Measurements from ENCODE around the gene ENTPD5.

Gene ENTPD5

DNA sequence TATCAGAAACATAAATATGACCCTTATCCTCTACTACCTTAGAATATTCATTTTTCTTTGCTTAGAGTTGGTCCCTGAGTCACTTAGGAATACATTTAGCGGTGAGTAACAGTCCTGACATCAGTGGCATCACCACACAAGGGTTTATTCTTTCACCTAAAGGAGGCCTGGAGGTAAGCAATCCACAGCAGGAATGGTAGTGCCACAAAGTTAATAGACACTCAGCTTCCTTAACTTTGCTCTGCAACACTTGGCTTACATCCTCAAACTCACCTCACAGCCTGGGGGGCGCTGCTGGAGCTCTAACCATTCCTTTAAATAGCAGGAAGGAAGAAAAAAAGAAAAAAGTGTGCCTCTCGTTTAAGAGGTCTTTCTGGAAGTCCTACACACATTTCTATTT is 29.2 kb upstream of the ENTPD5 start:
- no peak overlapping the region for H3K4me3 ChIP-seq (ENCODE audit: low read depth, low read length)
- DNase-seq (ENCODE audit: low read depth), result no peak
- TF ChIP-seq, protein P1, sequence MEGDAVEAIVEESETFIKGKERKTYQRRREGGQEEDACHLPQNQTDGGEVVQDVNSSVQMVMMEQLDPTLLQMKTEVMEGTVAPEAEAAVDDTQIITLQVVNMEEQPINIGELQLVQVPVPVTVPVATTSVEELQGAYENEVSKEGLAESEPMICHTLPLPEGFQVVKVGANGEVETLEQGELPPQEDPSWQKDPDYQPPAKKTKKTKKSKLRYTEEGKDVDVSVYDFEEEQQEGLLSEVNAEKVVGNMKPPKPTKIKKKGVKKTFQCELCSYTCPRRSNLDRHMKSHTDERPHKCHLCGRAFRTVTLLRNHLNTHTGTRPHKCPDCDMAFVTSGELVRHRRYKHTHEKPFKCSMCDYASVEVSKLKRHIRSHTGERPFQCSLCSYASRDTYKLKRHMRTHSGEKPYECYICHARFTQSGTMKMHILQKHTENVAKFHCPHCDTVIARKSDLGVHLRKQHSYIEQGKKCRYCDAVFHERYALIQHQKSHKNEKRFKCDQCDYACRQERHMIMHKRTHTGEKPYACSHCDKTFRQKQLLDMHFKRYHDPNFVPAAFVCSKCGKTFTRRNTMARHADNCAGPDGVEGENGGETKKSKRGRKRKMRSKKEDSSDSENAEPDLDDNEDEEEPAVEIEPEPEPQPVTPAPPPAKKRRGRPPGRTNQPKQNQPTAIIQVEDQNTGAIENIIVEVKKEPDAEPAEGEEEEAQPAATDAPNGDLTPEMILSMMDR (IDR thresholded peaks at IDR 0.05; ENCODE audit: control insufficient read depth, extremely low read depth, insufficient read depth), result no peak

DNA sequence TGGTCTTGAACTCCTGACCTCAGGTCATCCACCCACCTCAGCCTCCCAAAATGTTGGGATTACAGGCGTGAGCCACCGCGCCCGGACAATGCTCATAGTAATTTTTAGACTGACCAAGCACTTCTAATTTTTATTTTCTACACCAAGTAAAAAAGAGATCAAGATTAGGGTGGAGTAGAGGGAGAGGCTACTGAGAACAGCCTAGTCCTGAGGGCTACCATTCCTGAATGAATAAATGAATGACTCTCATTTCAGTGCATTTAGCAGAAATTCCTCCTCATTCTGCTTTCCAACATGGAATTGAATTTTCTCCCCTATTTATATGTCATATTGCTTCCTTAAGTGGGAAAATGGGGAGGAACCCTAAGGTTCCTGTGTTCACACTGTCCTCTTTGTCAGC is 26.4 kb upstream of the ENTPD5 start:
- DNase-seq (ENCODE audit: low read depth), result no peak
- TF ChIP-seq, protein P1 (IDR thresholded peaks at IDR 0.05; ENCODE audit: control insufficient read depth, extremely low read depth, insufficient read depth), result no peak
- H3K4me3 ChIP-seq (ENCODE audit: low read depth, low read length), result no peak overlapping the region

DNA sequence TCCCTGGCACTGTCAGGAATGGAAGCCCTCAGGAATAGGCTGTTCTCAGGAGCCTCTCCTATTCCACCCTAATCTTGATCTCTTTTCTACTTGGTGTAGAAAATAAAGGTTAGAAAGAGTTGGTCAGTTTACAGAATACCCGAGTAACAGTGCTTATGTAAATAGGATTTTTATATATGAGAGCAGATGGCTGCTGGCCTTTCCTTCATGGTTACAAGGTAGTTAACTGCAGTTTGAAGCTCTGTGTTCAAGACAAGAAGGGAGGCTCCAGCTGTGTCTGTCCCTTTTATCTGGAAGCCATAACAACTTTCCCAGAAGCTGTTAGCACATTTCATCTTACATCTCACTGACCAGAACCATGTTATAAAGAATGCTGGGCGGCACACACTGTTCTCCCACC is 23.2 kb upstream of the ENTPD5 start:
- TF ChIP-seq, protein P1 (IDR thresholded peaks at IDR 0.05; ENCODE audit: control insufficient read depth, extremely low read depth, insufficient read depth), result no peak
- H3K4me3 ChIP-seq (ENCODE audit: low read depth, low read length), result no peak overlapping the region
- no peak for DNase-seq (ENCODE audit: low read depth)

DNA sequence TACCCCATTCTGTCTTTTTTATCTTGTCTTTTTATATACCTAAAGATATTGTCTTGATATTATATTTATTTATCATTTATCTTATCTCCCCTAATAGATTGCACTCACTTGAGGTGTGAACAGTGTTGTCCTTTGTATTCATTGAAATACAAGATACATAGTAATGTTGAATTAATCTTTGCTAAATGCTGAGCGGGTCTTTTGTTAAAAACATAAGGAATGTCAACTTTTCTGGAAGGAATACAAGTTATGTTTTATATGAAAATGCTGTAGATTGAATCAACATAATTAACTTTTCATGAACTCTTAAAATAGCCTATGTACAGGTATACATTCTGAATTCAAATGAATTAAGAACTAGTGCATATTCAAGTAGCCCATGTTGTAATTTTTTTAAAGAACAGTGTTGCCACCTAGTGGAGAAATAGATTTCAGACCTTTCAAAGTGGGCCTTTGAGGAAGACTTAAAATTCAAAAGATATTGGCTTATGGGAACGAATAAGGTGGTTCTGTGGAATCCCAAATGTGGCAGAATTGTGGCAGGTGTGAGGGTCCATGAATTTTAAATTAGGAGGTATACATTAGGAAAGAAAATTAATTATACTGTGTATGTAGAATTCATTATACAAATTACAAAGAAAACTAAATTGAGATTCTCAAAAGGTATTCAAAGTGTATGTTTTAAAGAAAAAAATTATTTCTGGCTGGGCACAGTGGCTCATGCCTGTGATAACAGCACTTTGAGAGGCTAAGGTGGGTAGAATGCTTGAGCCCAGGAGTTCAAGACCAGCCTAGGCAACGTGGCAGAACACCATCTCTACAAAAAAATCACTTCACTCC is 19.2 kb upstream of the ENTPD5 start:
- TF ChIP-seq, protein P1 (IDR thresholded peaks at IDR 0.05; ENCODE audit: control insufficient read depth, extremely low read depth, insufficient read depth), result peak; percentile 50
- no peak for DNase-seq (ENCODE audit: low read depth)
- H3K4me3 ChIP-seq (ENCODE audit: low read depth, low read length), result no peak overlapping the region

DNA sequence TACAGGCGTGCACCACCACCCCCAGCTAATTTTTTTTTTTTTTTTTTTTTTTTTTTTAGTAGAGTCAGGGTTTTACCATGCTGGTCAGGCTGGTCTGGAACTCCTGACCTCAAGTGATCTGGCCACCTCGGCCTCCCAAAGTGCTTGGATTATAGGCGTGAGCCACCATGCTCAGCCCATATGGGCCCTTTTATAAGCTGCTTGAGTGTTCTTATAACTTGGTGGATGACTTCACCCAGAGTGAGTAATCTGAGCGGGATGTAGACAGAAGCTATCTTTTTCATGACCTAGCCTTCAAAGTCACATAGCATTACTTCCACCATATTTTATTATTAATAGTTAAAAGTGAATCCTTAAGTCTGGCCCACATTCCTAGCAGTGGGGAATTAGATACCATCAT is 16.5 kb upstream of the ENTPD5 start:
- no peak overlapping the region for H3K4me3 ChIP-seq (ENCODE audit: low read depth, low read length)
- TF ChIP-seq, protein P1 (IDR thresholded peaks at IDR 0.05; ENCODE audit: control insufficient read depth, extremely low read depth, insufficient read depth), result no peak
- no peak for DNase-seq (ENCODE audit: low read depth)

DNA sequence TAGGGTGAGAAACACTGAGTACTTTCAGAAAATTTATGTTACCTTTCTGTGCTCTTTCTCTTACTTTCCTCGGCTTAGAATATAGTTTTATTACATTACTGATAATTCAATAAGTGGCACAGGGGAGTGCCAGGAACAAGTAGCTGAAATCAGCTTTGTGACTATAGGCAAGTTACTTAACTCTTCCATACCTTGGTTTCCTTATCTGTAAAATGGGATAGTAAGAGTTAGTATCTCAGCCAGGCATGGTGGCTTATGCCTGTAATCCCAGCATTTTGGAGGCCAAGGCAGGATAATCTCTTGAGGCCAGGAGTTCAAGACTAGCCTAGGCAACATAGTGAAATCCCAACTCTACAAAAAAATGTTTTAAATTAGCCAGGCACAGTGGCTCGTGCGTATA is 15.5 kb upstream of the ENTPD5 start:
- TF ChIP-seq, protein P1 (IDR thresholded peaks at IDR 0.05; ENCODE audit: control insufficient read depth, extremely low read depth, insufficient read depth), result no peak
- no peak overlapping the region for H3K4me3 ChIP-seq (ENCODE audit: low read depth, low read length)
- DNase-seq (ENCODE audit: low read depth), result no peak

DNA sequence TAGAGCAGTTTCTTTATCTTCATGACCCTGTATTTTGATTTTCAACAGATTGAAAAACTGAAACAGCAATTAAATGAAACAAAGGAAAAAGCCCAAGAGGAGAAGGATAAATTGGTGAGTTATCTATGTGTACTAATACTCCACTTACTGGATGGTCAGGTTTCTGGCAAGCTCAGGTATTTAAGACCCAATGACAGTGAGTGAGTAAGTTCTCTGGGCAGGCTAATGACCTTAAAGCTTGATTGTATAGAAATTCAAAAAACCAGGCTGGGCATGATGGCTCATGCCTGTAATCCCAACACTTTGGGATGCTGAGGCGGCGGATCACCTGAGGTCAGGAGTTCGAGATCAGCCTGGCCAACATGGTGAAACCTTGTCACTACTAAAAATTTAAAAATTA is 10.0 kb upstream of the ENTPD5 start:
- DNase-seq (ENCODE audit: low read depth), result no peak
- H3K4me3 ChIP-seq (ENCODE audit: low read depth, low read length), result no peak overlapping the region
- TF ChIP-seq, protein P1 (IDR thresholded peaks at IDR 0.05; ENCODE audit: control insufficient read depth, extremely low read depth, insufficient read depth), result no peak
